Stimulated activated CD4-positive, alpha-beta T cell treated with anti-CD3 and anti-CD28 coated beads, Interleukin-12 subunit alpha, Interleukin-12 subunit beta, amount 100 ng/mL, for 4 hours (primary cell): ENCODE measurements around the gene TMSB4X.
"Not testable (repeated sequence)": the region's sequence is repeated elsewhere in the genome, so short reads cannot be mapped to it uniquely, and the experiment has no call there.

ENCODE experiments used
- DNase-seq: peaks from one replicate; pipeline ENCODE4 v3.0.0-alpha.2; 2020

The TMSB4X gene

DNA sequence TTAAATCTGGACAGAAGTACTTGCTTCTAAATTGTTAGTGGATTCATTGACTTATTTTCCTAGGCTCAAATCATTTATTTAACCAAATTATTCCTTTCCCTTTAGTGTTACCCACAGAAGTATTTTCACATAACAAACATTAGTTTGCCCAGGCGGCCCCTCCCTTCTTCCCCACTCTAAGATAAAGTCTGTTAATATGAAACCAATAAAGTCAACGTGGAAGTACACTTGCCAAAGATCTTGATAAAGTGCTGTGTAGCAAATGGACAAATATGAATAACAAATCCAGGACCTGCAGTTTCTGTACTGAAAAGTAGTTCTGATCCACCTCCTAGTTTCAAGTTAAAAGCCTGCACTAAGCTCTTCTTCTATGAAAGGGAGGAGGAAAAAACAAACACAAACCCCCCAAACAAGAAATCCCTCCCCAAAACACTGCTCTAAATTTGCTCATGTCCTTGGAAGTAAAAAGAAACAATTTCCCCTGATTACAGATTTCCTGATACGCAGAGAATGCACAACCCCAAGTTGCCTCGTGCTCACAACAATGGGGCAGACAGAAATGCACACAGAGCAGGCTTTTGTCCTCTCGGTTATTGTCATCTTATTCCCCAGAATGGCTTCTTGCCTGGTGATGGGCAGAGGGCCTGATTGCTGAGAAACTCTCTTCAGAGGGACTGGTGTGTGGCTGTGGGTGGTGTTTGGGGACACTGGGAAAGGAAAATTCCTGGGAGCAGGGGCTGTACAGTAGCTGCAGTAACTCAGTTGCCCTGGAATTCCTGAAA, 23.2 kb downstream of the TMSB4X start:
- DNase-seq, result no peak

DNA sequence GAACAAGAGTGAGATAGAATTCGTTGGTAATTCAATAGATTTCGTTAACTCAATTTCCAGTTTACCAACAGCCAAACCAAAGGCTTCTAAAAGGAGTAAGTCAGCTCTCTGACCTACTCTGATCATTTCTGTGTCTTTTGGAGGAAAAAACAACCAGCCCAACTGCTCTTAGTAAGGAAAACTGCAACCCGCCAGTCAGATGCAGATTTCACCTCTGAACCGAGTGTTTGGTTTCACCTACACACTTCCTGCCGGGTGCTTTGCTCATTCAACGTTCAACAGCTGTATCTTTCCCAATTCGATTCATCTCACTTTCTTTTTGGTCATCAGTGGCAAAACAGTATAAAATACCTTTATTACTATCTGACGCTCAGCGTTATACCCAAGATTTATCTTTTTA, 24.5 kb downstream of the TMSB4X start:
- no peak for DNase-seq

DNA sequence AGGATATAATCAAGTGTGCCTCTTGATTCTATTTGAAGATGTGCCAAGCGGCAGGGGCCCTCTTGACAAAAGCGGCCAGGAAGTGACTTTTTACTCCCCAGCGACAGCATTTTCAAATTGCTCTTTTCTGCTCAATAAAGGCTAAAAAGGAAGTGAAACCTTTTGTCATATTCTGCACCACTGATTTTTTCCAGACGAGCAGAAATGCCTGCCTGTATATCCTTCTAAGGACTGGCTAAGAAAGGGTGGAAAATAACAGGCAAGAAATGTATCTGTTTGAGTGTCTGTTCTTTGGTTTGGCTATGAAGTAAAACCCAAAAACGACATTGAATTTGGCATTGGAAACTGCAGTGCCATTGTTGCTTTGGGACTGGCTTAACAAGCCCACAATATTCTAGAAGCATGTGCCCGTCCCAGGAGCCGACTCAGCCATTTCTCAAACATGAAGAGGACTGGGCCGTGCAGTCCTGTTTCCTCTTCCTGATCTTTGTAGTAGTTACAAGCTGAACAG, 25.4 kb downstream of the TMSB4X start:
- no peak for DNase-seq

DNA sequence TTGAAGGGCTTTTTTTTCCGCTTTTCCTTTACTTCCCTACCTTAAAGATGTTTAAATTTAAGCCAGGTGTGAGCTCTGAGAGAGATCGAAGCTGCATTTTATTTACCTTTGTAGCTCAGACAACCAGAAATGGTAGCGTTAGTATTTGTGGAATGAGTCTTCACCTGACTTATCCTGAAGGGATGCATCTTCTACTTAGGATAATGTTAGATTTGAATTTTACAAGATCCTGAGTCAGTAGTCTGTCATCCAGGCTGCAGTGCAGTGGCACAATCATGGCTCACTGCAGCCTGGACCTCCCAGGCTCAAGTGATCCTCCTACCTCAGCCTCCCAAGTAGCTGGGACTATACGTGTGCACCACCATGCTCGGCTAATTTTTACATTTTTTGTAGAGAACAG, 26.2 kb downstream of the TMSB4X start:
- DNase-seq, result no peak

DNA sequence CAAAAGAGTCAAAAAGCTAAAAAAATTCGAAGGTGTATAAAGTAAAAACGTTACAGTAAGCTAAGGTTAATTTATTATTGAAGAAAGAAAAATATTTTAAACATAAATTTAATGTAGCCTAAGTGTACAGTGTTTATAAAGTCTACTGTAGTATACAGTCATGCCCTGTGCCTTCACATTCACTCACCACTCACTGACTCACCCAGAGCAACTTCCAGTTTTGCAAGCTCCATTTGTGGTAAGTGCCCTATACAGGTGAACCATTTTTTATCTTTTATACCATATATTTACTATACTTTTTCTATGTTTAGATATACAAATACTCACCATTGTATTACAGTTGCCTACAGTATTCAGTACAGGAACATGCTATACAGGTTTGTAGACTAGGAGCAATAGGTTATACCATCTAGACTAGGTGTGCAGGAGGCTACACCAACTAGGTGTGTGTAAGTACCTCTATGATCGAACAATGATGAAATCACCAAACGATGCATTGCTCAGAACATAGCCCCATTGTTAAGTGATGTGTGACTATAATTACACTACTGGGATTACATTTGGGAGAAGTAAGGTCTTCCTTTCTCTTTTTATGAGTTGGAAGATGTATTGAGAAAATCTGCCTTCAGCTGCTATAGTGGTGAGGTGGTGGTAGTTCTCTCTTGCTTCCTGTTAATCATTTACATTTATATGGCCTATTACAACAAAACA, 27.2 kb downstream of the TMSB4X start:
- no peak for DNase-seq

DNA sequence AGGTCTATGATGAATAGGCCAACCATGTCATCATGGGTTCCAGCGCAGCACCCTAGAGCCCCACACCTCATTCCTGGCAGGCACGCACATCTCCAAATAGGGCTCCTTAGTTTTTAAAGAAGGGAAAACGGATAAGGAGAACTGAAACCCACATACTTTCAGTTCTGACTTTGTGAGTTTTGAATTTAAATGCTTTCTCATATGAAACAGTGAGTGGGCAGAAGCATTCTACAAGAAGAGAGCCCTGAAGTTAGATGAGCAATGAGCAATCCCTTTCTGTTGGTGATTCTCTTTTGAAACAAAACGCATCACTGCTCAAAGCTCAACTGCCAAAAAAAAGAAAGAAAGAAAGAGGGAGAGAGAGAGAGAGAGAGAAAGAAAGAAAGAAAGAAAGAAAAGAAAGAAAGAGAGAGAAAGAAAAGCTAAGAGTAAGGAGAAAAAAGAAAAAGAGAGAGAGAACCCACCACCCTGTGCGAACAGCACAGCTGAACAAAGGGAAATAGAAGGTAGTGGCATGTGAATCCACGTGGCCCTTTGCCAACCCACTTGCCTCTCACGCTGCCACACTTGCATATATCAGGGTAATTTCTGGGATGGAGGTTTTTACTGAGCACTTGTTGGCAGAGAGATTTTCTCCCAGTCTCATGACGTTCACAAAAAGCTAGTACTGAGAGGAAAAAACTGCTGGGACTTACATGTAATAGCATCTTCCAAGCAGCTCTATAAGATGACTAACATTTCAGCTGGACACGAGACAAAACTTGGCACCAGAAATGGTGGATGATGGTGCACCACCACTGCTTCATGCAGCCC, 31.0 kb downstream of the TMSB4X start:
- DNase-seq, result no peak

DNA sequence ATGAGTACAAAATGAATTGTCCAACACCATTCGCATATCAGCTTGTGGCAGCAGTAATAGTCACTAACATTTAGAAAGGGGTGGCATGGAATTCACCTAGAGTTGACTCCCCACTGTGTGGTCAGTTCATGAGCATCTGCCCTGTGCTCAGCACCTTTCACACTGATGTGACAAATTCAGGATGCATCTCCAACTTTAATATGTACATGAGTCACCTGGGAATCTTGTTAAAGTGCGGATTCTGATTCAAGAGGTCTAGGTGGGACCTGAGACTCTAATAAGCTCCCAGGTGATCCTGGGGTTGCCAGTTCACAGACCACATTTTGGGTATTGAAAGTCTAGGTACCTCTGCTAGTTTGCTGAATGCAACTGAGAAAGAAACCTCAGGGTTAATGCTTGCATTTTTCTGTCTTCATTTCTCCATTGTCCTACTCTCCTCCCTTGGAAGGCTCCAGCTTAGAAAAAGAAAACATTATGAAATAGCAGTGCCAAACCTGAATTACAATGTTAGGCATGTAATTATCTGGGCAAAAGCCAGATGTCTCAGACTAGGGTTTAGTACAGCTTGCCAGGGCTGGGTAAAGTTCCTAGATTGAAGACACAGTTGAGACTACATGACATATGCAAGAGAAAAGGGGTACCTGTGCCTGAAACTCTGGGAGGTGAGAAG, 32.7 kb downstream of the TMSB4X start:
- no peak for DNase-seq

DNA sequence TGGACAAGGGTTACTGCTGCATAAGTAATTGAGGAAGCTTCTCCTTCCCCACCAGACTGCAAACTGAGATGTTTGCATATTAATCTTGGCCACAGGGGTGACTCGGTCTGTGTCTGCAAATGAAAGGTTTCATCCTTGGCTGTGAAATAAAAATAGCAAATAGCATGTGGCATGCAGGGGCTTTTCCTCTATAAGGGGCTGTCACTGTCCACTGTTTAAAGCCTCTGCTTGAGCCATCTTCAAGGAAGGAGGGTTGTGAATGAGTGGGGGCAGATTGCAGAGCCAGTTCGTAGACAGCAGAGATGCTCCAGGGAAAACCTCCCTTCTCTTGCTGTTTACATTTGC, 33.3 kb downstream of the TMSB4X start:
- no peak for DNase-seq

DNA sequence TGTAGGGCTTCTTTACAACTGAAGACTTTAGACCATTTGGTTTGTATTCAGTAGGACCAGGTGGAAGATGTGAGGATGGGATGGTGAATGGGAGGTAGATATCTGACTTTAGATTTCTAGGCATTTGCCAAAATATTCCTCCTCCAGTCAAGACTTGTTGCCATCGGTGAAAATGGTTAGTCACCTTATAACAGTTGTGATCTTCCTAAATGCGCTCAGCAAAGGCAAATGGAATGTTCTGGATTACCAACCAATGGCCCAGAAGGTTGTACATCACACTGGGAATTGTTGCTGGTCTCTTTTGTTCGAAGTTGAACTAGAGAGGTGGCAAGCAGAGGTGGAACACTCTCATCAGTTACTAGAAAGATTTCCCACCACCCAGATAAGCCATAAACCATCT, 33.9 kb downstream of the TMSB4X start:
- no peak for DNase-seq

DNA sequence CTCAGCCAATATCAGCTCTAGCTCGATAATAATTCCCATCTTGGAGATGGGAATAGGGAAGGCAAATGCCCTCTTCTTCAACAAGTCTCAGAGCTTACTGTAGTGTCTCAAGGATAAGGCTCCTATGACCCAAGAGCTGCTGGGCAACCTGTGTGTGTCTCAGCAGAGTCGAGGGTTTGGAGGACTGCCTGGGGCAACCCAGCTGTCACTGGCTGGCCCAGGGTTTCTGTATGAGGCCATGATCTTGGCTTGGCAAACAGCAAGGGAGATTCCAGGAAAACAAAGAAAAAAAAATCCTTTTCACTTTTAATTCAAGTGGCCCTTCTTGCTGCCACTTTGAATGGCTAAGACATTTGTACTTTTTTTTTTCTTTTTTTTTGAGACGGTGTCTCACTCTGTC, 34.4 kb downstream of the TMSB4X start:
- no peak for DNase-seq

DNA sequence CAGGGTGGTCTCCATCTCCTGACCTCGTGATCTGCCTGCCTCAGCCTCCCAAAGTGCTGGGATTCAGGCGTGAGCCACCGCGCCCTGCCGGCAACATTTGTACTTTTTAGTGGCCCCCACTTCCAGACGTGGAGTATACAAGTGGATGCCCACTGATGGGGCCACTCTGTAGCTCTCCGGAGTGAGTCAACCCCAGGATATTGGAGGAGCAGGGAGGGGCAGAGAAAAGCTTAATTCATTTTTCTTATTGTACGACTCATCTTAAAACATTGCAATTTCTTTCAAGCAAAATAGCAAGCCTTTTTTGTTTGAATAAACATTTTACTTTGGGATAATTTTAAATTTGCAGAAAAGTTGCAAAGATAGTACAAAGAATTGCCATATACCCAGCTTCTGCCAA, 34.9 kb downstream of the TMSB4X start:
- no peak for DNase-seq

DNA sequence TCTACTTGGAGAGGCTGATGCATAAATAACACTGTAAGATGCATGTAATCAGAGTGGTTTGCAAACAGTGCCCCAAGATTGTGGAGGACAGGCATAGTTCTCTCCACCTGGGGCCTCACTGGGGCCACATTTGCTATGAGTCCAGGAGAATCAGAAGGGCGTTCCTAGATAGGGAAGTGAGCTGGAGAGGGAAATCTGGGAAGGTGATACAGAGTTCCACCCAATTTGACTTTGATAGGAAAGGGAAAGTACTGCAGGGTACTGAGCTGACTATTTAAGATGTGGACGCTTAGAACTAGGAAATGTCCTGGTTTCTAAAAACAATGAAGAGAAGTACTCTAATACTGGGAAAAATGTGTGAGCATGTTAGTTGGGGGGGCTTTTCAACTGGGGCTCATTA, 35.6 kb downstream of the TMSB4X start:
- DNase-seq, result no peak

DNA sequence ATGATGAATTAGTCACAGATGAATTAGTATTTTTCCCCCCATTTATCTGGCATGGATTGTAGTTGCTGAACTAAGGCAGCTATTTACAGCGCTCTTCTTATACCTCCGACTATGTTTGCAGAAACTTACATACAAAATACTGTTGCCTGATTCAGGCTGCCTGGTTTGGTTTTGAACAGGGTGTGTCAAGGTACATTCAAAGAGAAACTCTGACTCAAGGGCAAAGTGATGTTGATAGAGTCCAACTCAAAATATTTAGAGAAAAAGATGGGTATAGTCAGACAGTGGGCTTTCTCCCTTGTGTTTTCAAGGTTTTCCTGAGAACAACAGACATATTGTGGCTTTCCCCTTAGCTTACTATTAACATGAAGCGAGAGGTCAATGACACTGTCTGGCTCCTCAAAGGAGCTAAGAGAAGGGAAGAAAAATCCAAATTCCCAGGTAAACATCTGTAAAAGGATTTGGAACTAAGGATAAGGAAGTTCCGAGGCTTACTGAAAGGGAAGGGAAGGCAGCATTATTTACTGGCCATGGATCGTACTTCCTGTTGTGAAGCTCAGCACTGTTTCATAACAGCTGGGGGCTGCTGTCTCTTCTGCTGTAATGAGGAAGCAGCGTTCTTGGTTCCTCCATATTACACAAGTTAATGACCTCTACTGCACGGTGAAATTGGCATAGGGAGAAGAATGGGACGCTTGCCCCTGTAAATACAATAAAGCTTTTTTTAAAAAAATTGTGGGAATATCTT, 38.6 kb downstream of the TMSB4X start:
- no peak for DNase-seq

DNA sequence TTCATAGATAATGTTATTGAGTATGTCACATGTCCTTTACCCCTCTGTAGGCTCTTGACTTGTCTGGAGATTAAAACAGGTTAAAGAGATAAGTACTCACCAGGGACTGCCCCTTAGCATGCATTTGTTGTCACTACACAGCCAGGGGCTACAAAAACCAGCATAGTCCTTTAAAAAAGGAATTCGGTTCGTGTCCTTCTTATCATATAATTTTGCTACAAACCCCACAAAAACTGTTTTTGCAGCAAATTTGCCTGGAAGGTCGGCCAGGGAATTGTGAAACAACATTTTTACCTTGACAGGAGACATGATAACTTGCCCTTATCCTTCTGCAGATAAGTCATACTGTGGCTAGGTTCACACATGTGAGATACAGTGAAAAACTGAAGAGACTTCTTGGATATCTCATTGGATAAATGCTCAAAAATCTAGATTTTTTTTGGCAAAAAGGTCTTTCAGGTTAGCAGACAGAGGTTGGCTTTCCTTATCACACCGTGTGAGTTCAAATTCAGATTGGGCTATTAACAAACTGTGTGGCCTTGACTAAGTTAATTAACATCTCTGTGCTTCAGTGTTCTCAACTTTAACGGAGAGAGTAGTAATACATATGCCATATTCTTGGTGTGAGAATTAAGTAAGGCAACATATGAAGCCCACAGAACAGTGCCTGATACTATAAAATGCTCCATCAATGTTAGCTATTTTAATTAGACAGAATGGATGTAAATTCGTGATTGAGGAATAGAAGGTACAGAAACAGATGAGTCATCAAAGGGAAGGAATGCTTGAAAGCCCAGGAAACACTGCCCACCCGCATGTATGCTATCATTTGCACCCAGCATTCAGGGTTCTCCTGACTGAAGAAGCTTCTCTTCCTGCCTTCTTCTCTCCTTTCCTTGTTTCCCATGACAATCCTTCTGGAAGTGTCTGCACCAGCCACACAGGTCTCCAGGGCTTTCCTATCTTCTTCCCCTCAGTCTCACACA, 39.5 kb downstream of the TMSB4X start:
- no peak for DNase-seq

DNA sequence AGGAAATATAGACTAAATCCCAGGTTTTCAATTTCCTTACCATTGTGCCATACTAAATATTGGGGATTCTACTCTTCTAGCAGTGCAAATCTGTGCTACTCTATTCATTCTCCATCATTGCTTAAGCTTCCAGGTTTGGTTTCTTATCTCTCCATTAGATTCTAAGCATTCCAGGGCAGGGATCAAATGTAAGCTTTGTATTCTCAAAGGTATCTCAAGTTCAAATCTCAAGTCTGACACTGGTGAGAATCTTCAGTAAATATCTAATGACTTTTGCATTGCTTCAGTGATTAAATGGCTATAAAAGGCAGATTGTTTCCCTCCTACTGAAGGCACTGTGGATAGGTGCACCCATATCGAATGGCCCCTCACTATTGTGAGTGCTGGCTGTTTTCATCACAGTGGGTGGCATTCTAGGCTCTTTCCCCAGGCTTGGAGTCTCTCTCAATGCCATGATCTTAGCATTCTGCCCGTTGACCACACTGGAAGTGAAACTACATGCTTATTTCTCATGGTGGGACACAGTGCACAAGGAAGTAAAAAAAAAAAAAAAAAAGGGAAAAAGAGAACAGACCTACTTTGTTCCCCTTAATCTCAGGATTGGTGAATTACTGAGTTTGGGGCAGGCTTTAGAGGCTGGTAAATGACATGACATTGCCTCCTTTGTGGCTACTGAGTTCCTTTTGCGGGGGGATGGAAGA, 40.8 kb downstream of the TMSB4X start:
- DNase-seq, result no peak

DNA sequence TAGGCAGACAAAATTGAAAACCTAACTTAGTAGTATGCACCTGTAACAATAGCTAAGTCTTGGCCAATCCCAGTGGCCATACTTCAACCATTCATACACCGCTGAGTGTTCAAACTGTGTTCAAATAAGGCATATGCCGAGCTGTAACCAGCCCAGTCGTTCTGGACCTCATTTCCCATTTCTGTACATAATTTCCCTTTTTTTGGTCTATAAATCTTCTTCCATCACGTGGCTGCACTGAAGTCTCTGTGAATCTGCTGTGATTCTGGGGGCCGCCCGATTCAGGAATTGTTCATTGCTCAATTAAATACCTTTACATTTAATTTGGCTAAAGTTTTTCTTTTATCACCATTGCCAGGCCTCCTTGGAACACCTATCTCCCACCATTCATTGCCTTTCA, 41.8 kb downstream of the TMSB4X start:
- not testable (repeated sequence) for DNase-seq

DNA sequence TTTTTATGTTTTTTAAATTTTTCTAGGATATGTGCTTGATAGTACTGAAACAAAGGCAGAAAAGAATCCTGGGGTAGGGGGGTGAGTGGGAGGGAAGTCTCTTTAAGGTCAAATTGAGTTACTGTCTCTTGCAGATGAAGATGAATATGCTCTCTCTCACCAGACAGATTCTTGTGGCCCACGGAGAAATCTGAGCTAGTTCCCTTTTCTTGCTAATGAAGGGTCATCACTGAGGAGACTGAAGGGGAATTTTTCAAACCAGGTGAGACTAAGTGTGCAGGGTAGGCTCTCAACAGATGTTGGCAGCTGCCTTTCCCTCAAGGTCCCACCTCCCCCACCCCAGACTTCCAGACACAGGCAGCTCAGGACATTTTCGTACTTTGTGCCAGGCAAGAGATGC, 48.0 kb downstream of the TMSB4X start:
- no peak for DNase-seq

DNA sequence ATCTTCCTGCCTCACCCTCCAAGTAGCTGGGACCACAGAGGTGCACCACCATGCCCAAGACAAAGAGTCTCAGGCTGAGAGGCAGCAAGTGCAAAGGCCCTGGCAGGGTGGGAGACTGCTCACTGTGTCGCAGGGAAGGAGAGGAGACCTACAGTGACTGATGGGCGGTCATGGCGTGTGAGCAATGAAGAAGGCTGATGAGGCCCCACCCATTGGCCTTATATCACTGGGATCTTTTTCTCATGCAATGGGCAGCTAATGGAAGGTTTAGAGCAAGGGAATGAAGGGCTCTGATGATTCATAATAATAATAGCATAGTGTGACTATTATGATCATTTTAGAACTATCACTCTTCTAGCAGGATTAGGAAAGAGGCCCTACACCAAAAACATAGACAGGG, 48.7 kb downstream of the TMSB4X start:
- no peak for DNase-seq

DNA sequence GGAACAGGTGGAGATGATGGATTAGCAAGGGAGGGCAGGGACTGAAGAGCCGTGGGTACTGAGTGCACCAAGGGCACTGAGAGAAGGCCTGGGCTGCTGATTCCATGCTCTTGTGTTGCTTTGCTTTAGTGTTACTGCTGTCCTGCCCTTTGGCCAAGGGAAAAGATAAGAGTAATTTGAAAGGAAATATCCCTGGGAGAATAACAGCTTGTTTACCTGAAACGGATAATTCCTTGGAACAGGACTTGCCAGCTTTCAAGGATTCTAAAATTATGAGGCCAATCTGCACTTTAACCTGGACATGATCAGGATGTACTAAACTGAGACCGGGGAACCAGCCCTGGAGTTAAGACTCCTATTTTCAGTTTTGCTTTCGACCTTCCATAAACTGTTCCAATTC, 49.1 kb downstream of the TMSB4X start:
- no peak for DNase-seq

DNA sequence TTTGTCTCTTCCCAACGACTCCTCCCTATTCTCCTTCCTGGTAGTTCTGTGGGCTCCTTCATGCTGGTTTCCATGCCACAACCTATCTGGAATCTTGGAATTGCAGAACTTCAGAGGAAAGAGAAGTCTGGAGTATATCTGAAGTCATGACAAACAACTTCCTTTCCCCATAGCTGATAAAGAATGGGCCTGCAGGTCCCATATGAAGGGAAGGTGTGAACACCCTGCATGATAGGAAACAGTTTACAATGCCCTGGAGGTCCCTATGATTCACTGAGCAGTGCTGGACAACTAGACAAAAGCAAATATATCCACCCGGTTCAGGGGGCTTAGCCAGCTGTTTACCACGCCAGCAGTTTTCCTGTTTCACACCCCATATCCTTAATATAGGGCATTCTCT, 50.1 kb downstream of the TMSB4X start:
- no peak for DNase-seq
